ENCODE measurements around the gene ABHD17C.

GRCh38 chr15:80709542-80709941 lies 14.4 kb downstream of the ABHD17C start:
- TF ChIP-seq CTCF (IDR thresholded peaks at IDR 0.05; ENCODE audit: insufficient read depth, low read length, poor library complexity, severe bottlenecking) (no peak), EZH2phosphoT487 (conservative IDR thresholded peaks at IDR 0.05; ENCODE audit: low read length) (no peak)

All from SU-DHL-6 (cell line).